Common myeloid progenitor, CD34-positive (primary cell): ENCODE data around the gene ADAM30.

ENCODE experiments used
- CTCF ChIA-PET: fragments of 350-600 bp; sonication (Branson Sonifier 250); formaldehyde crosslinking; loops from one replicate; lab custom pipeline; 2021; ENCODE audit warnings: antibody characterized with exemption; lab: Charles Lee
- POLR2A ChIA-PET: fragments of 350-600 bp; sonication (Branson Sonifier 250); formaldehyde crosslinking; loops from one replicate; lab custom pipeline; 2021; ENCODE audit warnings: antibody characterized with exemption; lab: Charles Lee
- DNase-seq, 3 donors: peaks; one replicate each; pipeline versions ENCODE4 v3.0.0 to v3.0.0-alpha.2; 2013
- H3K27ac ChIP-seq, 2 experiments: 1 replicate in 1 of 2; 2 replicates in 1 of 2; pipeline ENCODE4 v1.7.0; 2013; ENCODE audit warnings: inconsistent platforms in 2 of 2, low read length in 2 of 2, mild to moderate bottlenecking in 2 of 2, low read depth in 1 of 2, moderate library complexity in 1 of 2; ENCODE audit not compliant: severe bottlenecking in 2 of 2, insufficient read depth in 1 of 2, poor library complexity in 1 of 2
- H3K27me3 ChIP-seq, 5 experiments: replicated peaks in 2 of 5; 1 replicate in 3 of 5; 2 replicates in 2 of 5; pipeline versions ENCODE4 v1.6.1 to v1.7.0; 2013; ENCODE audit warnings: low read length in 4 of 5, mild to moderate bottlenecking in 2 of 5, moderate library complexity in 2 of 5, inconsistent platforms in 1 of 5; ENCODE audit not compliant: insufficient read depth in 5 of 5, control insufficient read depth in 4 of 5
- H3K36me3 ChIP-seq, 4 experiments: 1 replicate in 2 of 4; 2 replicates in 2 of 4; pipeline versions ENCODE4 v1.6.1 to v1.7.0; 2013; ENCODE audit warnings: low read length in 3 of 4, control low read depth in 1 of 4, mild to moderate bottlenecking in 1 of 4; ENCODE audit not compliant: control insufficient read depth in 4 of 4, insufficient read depth in 4 of 4
- H3K4me1 ChIP-seq, 4 experiments: 1 replicate in 3 of 4; 2 replicates in 1 of 4; pipeline versions ENCODE4 v1.6.1 to v1.7.1; 2013; ENCODE audit warnings: low read length in 3 of 4, mild to moderate bottlenecking in 3 of 4, control low read depth in 1 of 4, inconsistent platforms in 1 of 4, moderate library complexity in 1 of 4; ENCODE audit not compliant: control insufficient read depth in 4 of 4, insufficient read depth in 4 of 4; ENCODE audit errors: control extremely low read depth in 1 of 4
- H3K4me3 ChIP-seq, 7 experiments: 1 replicate in 4 of 7; 2 replicates in 3 of 7; pipeline versions ENCODE4 v1.5.1 to v1.7.0; 2013; ENCODE audit warnings: mild to moderate bottlenecking in 7 of 7, low read length in 6 of 7, moderate library complexity in 6 of 7, inconsistent platforms in 2 of 7, low read depth in 2 of 7, control low read depth in 1 of 7; ENCODE audit not compliant: insufficient read depth in 4 of 7, control insufficient read depth in 1 of 7; ENCODE audit errors: extremely low read depth in 1 of 7
- H3K9me3 ChIP-seq, 5 experiments: 1 replicate in 4 of 5; 2 replicates in 1 of 5; pipeline versions ENCODE4 v1.6.1 to v1.7.1; 2013; ENCODE audit warnings: low read length in 4 of 5, mild to moderate bottlenecking in 2 of 5, inconsistent platforms in 1 of 5, low read depth in 1 of 5, moderate library complexity in 1 of 5; ENCODE audit not compliant: control insufficient read depth in 4 of 5, insufficient read depth in 2 of 5; ENCODE audit errors: control extremely low read depth in 1 of 5
- WGBS: methylation state at CpG from one replicate; pipeline ENCODE4 v1.1.5; 2013; ENCODE audit not compliant: insufficient coverage; 5-methylcytosine and 5-hydroxymethylcytosine counted together

Gene ADAM30

DNA sequence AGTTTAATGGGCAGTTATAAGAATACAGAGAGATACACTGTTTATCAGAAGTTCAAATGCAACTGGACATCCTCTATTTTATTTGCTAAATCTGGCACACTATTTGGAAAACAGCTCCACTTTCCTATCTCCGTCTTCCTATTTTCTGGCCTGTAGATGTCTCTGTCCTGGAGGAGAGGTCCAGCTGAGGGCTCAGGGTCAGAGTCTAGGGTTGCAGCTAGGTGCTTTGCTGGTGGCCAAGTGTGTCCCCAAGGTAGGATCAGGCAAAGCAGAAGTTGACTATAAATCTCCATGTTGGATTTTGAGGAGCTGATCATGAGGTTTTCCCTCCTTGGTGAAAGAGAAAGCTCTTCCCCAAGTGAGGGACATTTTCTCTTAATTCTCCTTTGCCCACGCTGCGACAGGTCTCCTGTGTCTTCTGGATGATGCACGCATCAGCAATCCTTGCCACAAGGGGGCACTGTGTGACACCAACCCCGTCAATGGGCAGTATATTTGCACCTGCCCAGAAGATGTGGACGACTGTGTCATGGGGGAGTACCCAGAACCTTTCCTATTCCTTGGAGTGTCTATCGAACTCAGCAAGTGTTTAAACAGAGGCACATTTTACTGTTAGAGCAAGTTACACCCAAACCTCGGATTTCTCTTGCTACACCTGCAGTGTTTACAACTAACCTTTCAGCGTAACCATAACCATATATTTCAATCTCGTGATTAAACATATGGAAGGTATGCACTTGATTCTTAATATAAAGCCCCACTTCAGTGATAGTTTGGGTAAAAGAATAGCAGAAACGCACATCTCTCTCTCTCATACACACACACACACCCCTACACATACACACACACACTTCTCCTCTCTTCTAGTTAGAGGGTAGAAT is 10.2 kb downstream of the ADAM30 start:
- Histone ChIP-seq H3K27me3 (no peaks in the 10 kb centered on the region), H3K36me3 (no peaks in the 10 kb centered on the region), H3K9me3 (peaks cover 0 to 18% (median 6%) of the 10 kb centered on the region in 5 experiments), H3K4me3 (no peak overlapping the region), H3K4me1 (peaks cover 0 to 11% (median 7%) of the 10 kb centered on the region in 4 experiments), H3K27ac (no peak overlapping the region)
- ChIA-PET CTCF (interaction anchor here (0.6 to 2.1 kb wide), 12 partner anchors 9 to 63 kb away, joined by 3 to 6 read pairs (median 3); no protein-coding TSS in a partner anchor), POLR2A (no interaction called here)
- DNase-seq = peak; percentile 39 to 53 (median 48)
- 67% methylated on average over 5 of the region's 11 CpGs for WGBS

DNA sequence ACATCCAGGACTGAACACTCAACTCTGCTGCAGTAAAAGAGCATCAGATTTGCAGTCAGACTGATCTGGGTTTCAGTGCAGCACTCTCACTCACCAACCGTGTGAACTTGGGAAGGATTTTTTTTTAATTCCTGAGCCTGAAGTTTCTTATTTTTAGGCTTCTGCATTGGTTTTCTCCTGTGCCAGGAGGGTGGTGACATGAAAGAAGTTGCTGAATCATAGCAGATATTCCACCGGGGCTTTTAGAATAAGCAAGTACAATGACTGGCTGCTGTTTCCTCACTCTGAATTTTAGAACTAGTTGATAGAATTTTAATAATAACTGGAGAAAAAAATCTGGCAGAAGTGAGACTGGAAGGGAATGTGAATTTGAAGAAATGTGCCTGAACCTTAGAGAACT is 11.6 kb downstream of the ADAM30 start:
- CTCF ChIA-PET = interaction anchor here (0.6 to 3.9 kb wide), 2 partner anchors 15 to 278 kb away, joined by 3 to 15 read pairs; no protein-coding TSS in a partner anchor

DNA sequence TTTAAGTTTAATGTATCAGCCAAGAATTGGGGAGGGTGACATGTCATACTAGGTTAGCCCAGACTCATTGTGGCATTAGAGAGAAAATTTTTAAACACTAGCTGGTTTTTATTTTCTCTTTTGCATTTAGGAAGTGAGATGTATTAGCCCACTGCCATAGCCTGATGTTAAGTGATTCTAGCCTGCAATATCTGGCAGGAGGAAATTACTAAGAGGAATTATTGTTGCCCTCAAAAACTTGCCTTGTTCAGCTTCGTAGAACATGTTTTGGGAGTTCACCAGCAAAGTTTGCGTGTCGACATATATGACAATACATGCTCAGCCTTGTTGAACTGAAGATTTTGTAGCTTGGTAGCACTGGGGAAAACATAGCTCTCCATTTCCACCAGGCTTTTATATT is 12.5 kb downstream of the ADAM30 start:
- CTCF ChIA-PET = interaction anchor here (1.1 to 3.9 kb wide), 5 partner anchors 12 to 75 kb away, joined by 3 to 15 read pairs (median 3); no protein-coding TSS in a partner anchor
- H3K27ac ChIP-seq = no peak overlapping the region
- DNase-seq = peak in 2 of 3 donors; percentile 18
- peaks cover 0 to 15% (median 6%) of the 10 kb centered on the region in 5 experiments for H3K9me3 ChIP-seq
- POLR2A ChIA-PET = no interaction called here
- no peaks in the 10 kb centered on the region for H3K27me3 ChIP-seq
- no peak overlapping the region for H3K4me3 ChIP-seq
- peaks cover 0 to 11% (median 7%) of the 10 kb centered on the region in 4 experiments for H3K4me1 ChIP-seq
- WGBS = 72% methylated on average over 3 of the region's 3 CpGs
- no peaks in the 10 kb centered on the region for H3K36me3 ChIP-seq

More for the DNA sequence above, 11.6 kb downstream of the ADAM30 start:
- Histone ChIP-seq H3K4me1 (peaks cover 0 to 11% (median 7%) of the 10 kb centered on the region in 4 experiments), H3K9me3 (peaks cover 0 to 18% (median 6%) of the 10 kb centered on the region in 5 experiments), H3K36me3 (no peaks in the 10 kb centered on the region), H3K4me3 (no peak overlapping the region), H3K27ac (no peak overlapping the region), H3K27me3 (no peaks in the 10 kb centered on the region)
- 0% methylated on average over 2 of the region's 2 CpGs for WGBS
- POLR2A ChIA-PET = no interaction called here
- peak in 2 of 3 donors; percentile 52 to 59 for DNase-seq

DNA sequence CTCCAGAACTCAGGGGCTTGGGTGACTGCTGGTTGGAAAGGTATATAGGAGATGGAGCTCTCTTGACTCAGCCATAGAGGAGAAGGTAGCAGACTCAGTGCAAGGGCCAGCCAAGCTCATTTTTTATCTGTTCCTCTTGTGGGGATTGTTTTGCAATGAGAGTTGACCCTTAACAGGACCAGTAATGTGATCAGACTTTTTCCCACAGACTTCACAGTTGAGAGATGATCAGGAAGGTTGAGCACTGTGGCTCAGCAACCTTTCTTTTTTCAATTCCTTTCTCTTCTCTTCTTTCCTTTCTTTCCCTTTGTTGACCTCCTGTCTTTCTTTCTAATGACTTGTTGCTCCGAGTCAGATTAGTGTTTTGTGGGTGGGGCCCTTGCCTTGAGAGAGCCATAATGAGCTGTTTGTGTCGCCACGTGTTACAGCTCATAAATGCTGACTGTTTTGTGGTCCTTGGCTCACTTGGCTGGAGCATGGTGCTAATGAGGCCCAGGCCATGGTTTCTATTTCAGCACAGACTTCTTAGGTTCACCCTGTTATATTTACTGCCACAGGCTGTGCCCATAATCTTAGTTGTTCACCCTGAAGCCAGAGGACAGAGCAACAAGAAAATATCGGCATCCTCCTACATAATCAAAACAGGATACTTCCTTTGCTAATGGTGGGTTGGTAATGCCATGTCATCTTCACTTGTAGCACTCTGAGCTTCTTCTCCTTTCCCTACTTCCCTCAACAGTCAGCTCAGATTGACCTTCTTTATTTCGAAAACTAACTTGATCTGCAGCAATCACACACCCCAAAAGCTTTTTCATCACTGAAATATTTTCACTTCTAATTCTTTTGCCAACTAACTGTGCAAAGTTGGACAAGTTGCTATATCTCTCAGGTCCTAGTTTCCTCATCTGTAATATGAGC is 13.9 kb downstream of the ADAM30 start:
- DNase-seq = peak in 1 of 3 donors; percentile 22
- WGBS = 87% methylated on average over 3 of the region's 5 CpGs
- no peaks in the 10 kb centered on the region for H3K36me3 ChIP-seq
- ChIA-PET CTCF (interaction anchor here (1.5 to 3.9 kb wide), 3 partner anchors 10 to 25 kb away, joined by 3 to 15 read pairs (median 8); no protein-coding TSS in a partner anchor), POLR2A (no interaction called here)
- H3K9me3 ChIP-seq = peaks cover 0 to under 1% (median 0%) of the 10 kb centered on the region in 5 experiments
- no peaks in the 10 kb centered on the region for H3K27me3 ChIP-seq
- H3K4me1 ChIP-seq = peaks cover 0 to 11% (median 7%) of the 10 kb centered on the region in 4 experiments
- H3K27ac ChIP-seq = no peak overlapping the region
- no peak overlapping the region for H3K4me3 ChIP-seq

DNA sequence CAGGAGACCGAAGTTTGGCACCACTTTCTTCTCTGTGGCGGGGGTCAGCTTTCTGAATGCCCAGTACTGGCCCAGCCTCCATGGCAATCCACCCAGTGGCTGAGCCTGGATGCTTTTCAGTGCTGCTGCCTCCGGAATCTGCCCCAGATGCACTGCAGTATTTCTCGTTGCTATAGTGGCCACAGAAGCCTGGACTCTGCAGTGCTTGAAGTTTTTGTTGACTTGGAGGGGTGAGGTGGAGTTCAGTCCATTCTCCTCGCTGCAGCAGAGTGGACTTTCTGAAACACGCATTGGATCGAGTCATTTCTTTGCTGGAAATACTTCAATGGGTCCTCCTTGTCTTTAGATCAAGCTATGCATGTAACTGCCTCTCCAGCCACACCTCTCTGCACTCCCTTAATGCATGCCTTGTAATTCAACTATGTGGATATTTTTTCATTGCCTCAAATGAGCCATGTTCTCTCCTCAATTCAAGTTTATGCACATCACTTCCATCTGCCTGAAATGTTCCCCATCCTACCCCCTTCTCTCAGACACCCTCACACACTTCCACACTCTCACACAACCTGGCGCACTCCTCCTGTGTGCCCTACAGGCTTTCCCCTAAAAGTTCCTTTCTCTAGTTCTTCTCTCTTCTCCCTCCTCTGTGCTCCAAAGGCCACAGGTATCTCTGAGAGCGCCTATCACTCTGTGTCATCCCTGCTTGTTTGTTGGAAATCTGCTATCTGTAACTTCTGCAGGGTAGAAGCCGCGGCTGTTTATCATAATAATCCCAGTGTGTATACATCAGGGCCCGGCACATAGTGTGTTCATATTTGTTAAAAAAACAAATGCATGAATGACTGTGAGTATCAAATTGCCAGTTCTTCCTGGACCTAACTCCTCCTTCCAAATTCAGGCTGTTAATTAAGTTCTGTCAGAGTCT is 16.5 kb downstream of the ADAM30 start:
- CTCF ChIA-PET = interaction anchor here (0.8 to 2.4 kb wide), 3 partner anchors 10 to 1551 kb away, joined by 3 to 8 read pairs (median 3); no protein-coding TSS in a partner anchor
- POLR2A ChIA-PET = no interaction called here
- no peak for DNase-seq
- H3K27ac ChIP-seq = no peak overlapping the region
- peaks cover 0 to 6% (median 4%) of the 10 kb centered on the region in 4 experiments for H3K4me1 ChIP-seq
- no peaks in the 10 kb centered on the region for H3K36me3 ChIP-seq
- no peak overlapping the region for H3K4me3 ChIP-seq
- no peaks in the 10 kb centered on the region for H3K9me3 ChIP-seq
- no peaks in the 10 kb centered on the region for H3K27me3 ChIP-seq
- 100% methylated on average over 3 of the region's 12 CpGs for WGBS

DNA sequence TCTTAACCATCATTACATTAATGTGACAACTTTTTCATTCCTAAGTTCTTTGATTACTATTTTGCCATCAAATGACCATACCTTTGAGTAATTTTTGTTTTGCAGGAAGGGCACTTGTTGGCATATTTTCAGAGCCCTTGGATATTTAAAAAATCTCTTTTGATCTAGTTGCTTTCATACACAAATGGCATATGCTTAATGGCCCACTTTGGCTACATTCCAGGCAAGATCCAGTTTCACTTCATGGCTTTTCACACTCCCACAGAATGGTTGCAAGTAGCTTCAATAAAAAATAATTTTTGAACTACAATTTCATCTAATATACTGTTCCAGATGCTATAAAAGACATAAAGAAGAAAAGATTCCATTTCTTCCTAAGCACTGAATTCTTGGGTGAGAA is 18.1 kb downstream of the ADAM30 start:
- H3K9me3 ChIP-seq = no peaks in the 10 kb centered on the region
- no peaks in the 10 kb centered on the region for H3K36me3 ChIP-seq
- H3K27me3 ChIP-seq = no peaks in the 10 kb centered on the region
- no peaks in the 10 kb centered on the region for H3K4me1 ChIP-seq
- no peak overlapping the region for H3K4me3 ChIP-seq
- DNase-seq = no peak
- CTCF ChIA-PET = interaction anchor here (1.0 to 2.4 kb wide), 4 partner anchors 8 to 11 kb away, joined by 3 to 8 read pairs (median 3); no protein-coding TSS in a partner anchor
- H3K27ac ChIP-seq = no peak overlapping the region
- POLR2A ChIA-PET = no interaction called here
